ES-I3 (cell line): ENCODE measurements around the gene GRK4.
"Not testable (repeated sequence)": the region's sequence is repeated elsewhere in the genome, so short reads cannot be mapped to it uniquely, and the experiment has no call there.

ENCODE experiments used
- H3K36me3 ChIP-seq: 2 replicates; pipeline ENCODE4 v1.6.1; 2013; ENCODE audit warnings: mild to moderate bottlenecking, low read length, control low read depth, moderate library complexity; ENCODE audit not compliant: insufficient read depth
- H3K4me1 ChIP-seq: 2 replicates; pipeline ENCODE4 v1.6.1; 2013; ENCODE audit warnings: mild to moderate bottlenecking, control low read depth, low read length; ENCODE audit not compliant: insufficient read depth
- H3K9ac ChIP-seq: 2 replicates; pipeline ENCODE4 v1.6.1; 2013; ENCODE audit warnings: low read depth, mild to moderate bottlenecking, low read length, moderate library complexity
- H3K9me3 ChIP-seq: 2 replicates; pipeline ENCODE4 v1.6.1; 2013; ENCODE audit warnings: mild to moderate bottlenecking, low read length, moderate library complexity; ENCODE audit not compliant: control insufficient read depth, insufficient read depth

Gene GRK4

GRCh38 chr4:2963175-2963965 lies at the start of gene GRK4, which contains the start of gene NOP14:
Gene GRK4 (plus strand): TSS chr4:2963571. CDS start chr4:2964071, 500 bp downstream.
Gene NOP14 (minus strand): TSS chr4:2963406. CDS start chr4:2963319, 87 bp downstream.
- Histone ChIP-seq H3K36me3 (no peaks in the 10 kb centered on the region), H3K4me1 (no peaks in the 10 kb centered on the region), H3K9ac (peak within 1 kb of the TSS; percentile 78), H3K9me3 (no peaks in the 10 kb centered on the region)

GRCh38 chr4:2914256-2915126 lies 48.9 kb upstream of the GRK4 start:
- Histone ChIP-seq H3K9me3 (no peaks in the 10 kb centered on the region), H3K9ac (no peak overlapping the region), H3K36me3 (peaks cover 16% of the 10 kb centered on the region), H3K4me1 (no peaks in the 10 kb centered on the region)

DNA sequence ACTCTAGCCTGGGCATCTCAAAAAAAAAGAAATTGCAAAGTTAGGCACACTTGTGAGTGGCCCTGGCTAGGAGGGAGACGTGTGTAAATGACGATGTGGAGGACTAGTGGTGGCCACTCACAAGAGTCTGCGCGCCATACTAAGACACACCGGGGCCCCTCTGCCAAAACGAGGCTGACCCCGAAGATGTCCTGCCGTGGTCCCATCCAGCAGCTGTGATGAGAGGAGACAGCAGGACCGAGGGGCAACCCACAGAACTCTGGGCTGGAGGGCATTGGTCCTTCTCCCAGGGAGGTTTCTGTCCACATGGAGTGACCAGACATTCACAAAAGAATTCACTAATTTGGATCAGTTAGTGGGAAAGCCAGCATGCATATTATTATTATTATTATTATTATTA lies 47.6 kb upstream of the GRK4 start:
- Histone ChIP-seq H3K36me3 (peaks cover 14% of the 10 kb centered on the region), H3K4me1 (no peaks in the 10 kb centered on the region), H3K9me3 (no peaks in the 10 kb centered on the region), H3K9ac (no peak overlapping the region)

- H3K9ac ChIP-seq, H3K4me1 ChIP-seq, H3K9me3 ChIP-seq: not testable (repeated sequence)
- peaks cover 10% of the 10 kb centered on the region; the same call in 1 of the 2 replicates for H3K36me3 ChIP-seq
Observed at GRCh38 chr4:2916696-2917095, 46.7 kb upstream of the GRK4 start.

DNA sequence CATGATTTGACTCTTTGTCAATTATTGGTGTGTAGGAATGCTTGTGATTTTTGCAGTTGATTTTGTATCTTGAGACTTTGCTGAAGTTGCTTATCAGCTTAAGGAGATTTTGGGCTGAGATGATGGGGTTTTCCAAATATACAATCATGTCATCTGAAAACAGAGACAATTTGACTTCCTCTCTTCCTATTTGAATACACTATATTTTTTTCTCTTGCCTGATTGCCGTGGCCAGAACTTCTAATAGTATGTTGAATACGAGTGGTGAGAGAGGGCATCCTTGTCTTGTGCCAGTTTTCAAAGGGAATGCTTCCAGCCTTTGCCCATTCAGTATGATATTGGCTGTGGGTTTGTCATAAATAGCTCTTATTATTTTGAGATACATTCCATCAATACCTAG lies 45.1 kb upstream of the GRK4 start:
- H3K36me3 ChIP-seq, H3K9me3 ChIP-seq, H3K9ac ChIP-seq: not testable (repeated sequence)
- peaks cover 10% of the 10 kb centered on the region; the same call in 1 of the 2 replicates for H3K4me1 ChIP-seq

DNA sequence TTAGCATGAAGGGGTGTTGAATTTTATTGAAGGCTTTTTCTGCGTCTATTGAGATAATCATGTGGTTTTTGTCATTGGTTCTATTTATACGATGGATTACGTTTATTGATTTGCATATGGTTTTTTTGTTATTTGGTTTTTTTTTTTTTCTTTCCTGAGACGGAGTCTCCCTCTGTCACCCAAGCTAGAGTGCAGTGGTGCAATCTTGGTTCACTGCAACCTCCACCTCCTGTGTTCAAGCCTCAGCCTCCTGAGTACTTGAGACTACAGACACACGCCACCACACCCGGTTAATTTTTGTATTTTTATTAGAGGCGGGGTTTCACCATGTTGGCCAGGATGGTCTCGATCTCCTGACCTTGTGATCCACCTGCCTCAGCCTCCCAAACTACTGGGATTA lies 44.7 kb upstream of the GRK4 start:
- H3K4me1 ChIP-seq: peaks cover 13% of the 10 kb centered on the region; the same call in 1 of the 2 replicates
- H3K36me3 ChIP-seq, H3K9me3 ChIP-seq, H3K9ac ChIP-seq: not testable (repeated sequence)

DNA sequence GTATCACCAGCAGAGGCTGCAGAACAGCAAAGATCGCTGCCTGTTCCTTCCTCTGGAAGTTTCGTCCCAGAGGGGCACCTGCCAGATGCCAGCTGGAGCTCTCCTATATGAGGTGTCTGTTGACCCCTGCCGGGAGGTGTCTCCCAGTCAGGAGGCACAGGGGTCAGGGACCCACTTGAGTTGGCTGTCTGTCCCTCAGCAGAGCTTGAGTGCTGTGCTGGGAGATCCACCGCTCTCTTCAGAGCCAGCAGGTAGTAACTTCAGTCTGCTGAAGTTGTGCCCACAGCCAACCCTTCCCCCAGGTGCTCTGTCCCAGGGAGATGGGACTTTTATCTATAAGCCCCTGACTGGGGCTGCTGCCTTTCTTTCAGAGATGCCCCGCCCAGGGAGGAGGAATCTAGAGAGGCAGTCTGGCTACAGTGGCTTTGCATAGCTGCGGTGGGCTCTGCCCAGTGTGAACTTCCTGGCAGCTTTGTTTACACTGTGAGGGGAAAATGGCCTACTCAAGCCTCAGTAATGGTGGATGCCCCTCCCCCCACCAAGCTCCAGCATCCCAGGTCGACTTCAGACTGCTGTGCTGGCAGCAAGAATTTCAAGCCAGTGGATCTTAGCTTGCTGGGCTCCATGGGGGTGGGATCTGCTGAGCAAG lies 40.8 kb upstream of the GRK4 start:
- H3K4me1 ChIP-seq: peaks cover 17% of the 10 kb centered on the region; the same call in 1 of the 2 replicates
- H3K36me3 ChIP-seq, H3K9me3 ChIP-seq, H3K9ac ChIP-seq: not testable (repeated sequence)

- peaks cover 17% of the 10 kb centered on the region; the same call in 1 of the 2 replicates for H3K4me1 ChIP-seq
- no peaks in the 10 kb centered on the region; the same call in 1 of the 2 replicates for H3K9me3 ChIP-seq
- H3K9ac ChIP-seq: no peak overlapping the region
- no peaks in the 10 kb centered on the region; the same call in 1 of the 2 replicates for H3K36me3 ChIP-seq
Observed at GRCh38 chr4:2923141-2923551, 40.2 kb upstream of the GRK4 start.

DNA sequence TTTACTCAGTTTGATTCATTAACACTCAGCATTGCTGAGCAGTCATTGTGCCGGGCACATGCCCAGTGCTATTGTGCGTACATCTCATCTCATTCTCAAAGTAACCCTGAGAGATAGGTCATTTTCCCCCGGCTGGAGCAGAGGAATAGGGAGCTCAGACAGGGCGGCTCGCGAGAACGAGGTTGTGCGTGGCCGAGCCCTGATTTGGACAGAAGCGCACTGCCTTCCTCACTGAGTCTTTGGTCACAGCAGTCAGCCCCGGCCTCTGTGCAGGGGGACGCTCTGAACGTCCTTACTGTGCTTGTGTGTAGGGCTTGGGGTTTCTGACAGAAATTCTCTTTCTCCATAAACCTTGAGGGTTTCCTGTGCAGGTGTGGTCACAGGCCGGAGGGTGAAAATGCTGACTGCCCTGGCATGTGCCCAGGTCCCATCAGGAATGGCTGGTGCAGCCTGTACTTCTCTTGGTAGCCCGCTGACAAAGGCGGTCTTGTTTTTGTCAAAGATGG lies 39.6 kb upstream of the GRK4 start:
- Histone ChIP-seq H3K4me1 (peaks cover 17% of the 10 kb centered on the region; the same call in 1 of the 2 replicates), H3K9me3 (no peaks in the 10 kb centered on the region; the same call in 1 of the 2 replicates), H3K9ac (no peak overlapping the region), H3K36me3 (no peaks in the 10 kb centered on the region; the same call in 1 of the 2 replicates)

- no peaks in the 10 kb centered on the region; the same call in 1 of the 2 replicates for H3K36me3 ChIP-seq
- no peak overlapping the region for H3K9ac ChIP-seq
- no peaks in the 10 kb centered on the region; the same call in 1 of the 2 replicates for H3K9me3 ChIP-seq
- peaks cover 17% of the 10 kb centered on the region; the same call in 1 of the 2 replicates for H3K4me1 ChIP-seq
Observed at GRCh38 chr4:2924286-2924685, 39.1 kb upstream of the GRK4 start.

GRCh38 chr4:2924765-2925301 lies 38.5 kb upstream of the GRK4 start:
- Histone ChIP-seq H3K4me1 (peaks cover 17% of the 10 kb centered on the region; the same call in 1 of the 2 replicates), H3K9ac (no peak overlapping the region), H3K36me3 (no peaks in the 10 kb centered on the region; the same call in 1 of the 2 replicates), H3K9me3 (no peaks in the 10 kb centered on the region; the same call in 1 of the 2 replicates)

GRCh38 chr4:2925496-2925895 lies 37.9 kb upstream of the GRK4 start:
- Histone ChIP-seq H3K9me3 (no peaks in the 10 kb centered on the region; the same call in 1 of the 2 replicates), H3K9ac (no peak overlapping the region), H3K36me3 (no peaks in the 10 kb centered on the region; the same call in 1 of the 2 replicates), H3K4me1 (peaks cover 17% of the 10 kb centered on the region; the same call in 1 of the 2 replicates)

DNA sequence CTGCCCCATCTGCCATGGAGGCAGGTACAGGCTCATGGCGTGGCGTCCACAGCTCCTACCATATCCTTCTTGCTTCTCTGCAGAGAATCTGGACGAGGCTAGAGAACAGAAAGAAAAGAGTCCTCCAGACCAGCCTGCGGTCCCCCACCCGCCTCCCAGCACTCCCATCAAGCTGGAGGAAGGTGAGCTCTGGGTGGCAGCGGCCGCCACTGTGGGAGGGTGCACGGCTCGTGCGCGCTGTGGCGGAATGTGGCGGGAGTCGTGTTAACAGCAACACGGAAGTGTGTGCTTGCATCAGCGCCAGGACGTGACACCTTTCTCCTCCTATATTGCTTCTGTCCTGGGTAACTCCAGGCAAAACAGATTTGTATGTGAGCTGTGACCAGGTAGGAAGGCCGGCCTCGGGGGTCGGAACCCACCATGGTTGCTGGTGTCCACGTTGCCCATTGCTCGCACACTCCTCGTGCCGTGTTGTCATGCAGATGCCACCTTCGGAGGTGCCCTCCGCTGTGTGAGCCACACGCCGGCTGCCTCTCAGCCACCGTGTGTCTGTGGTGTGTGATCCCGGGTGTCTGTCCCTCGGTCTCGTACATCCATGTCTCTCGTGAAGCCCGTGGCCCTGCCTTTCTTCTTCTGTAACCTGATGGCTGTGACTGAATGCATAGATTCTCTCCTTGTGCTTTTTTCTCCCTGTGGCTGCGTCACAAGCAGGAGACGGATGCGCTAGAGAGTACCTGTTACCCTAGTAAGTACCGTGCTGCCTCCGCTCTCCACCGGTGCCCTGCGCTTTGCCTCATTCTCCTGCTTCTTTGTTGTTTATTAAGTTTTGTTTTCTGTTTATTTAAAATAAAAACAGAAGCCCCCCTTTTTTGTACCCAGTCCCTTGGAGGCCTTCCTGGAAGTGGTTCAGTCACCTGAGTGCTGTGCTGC lies 37.2 kb upstream of the GRK4 start:
- Histone ChIP-seq H3K4me1 (peaks cover 17% of the 10 kb centered on the region; the same call in 1 of the 2 replicates), H3K9me3 (no peaks in the 10 kb centered on the region; the same call in 1 of the 2 replicates), H3K9ac (no peak overlapping the region), H3K36me3 (no peaks in the 10 kb centered on the region; the same call in 1 of the 2 replicates)
